Measurements from ENCODE around the gene TMEM131L.

- no peak for TF ChIP-seq CTCF (IDR thresholded peaks at IDR 0.05; ENCODE audit: low read depth, low read length, poor library complexity, severe bottlenecking)
- TF ChIP-seq EZH2phosphoT487 (IDR thresholded peaks at IDR 0.05; ENCODE audit: borderline replicate concordance, low read length), result no peak
These were observed 55.3 kb downstream of the TMEM131L start for GRCh38 chr4:153521478-153521877.
